ENCODE data around the gene TEX19.

The TEX19 gene

GRCh38 chr17:82382933-82383255, 23.8 kb downstream of the TEX19 start:
- Histone ChIP-seq H4K20me1 (peaks cover 38% of the 10 kb centered on the region), H3K36me3 (no peaks in the 10 kb centered on the region), H3K9ac (no peak overlapping the region), H3K4me1 (no peaks in the 10 kb centered on the region), H3K4me2 (no peak overlapping the region), H3K4me3 (no peak overlapping the region), H3K27me3 (peaks cover 72% of the 10 kb centered on the region), H3K9me3 (no peaks in the 10 kb centered on the region), H3K27ac (no peak overlapping the region)
- TF ChIP-seq Cebpa-rat (IDR thresholded peaks at IDR 0.05), result no peak

- Histone ChIP-seq H3K9ac (no peak overlapping the region), H3K4me2 (no peak overlapping the region), H3K36me3 (no peaks in the 10 kb centered on the region), H3K4me3 (no peak overlapping the region), H4K20me1 (peaks cover 43% of the 10 kb centered on the region), H3K9me3 (no peaks in the 10 kb centered on the region), H3K27ac (no peak overlapping the region), H3K27me3 (peaks cover 72% of the 10 kb centered on the region), H3K4me1 (no peaks in the 10 kb centered on the region)
- TF ChIP-seq Cebpa-rat (IDR thresholded peaks at IDR 0.05), result no peak
These were observed 24.4 kb downstream of the TEX19 start for GRCh38 chr17:82383411-82383810.

- H4K20me1 ChIP-seq, result peaks cover 48% of the 10 kb centered on the region
- H3K9me3 ChIP-seq, result no peaks in the 10 kb centered on the region
- TF ChIP-seq Cebpa-rat (IDR thresholded peaks at IDR 0.05), result no peak
- H3K27ac ChIP-seq, result no peak overlapping the region
- no peak overlapping the region for H3K9ac ChIP-seq
- H3K36me3 ChIP-seq, result no peaks in the 10 kb centered on the region
- no peaks in the 10 kb centered on the region for H3K4me1 ChIP-seq
- H3K27me3 ChIP-seq, result peaks cover 71% of the 10 kb centered on the region
- no peak overlapping the region for H3K4me3 ChIP-seq
- H3K4me2 ChIP-seq, result no peak overlapping the region
These were observed 25.1 kb downstream of the TEX19 start for GRCh38 chr17:82384051-82384729.

GRCh38 chr17:82384730-82385481, 25.9 kb downstream of the TEX19 start:
- no peak overlapping the region for H3K4me3 ChIP-seq
- no peak overlapping the region for H3K9ac ChIP-seq
- H3K36me3 ChIP-seq, result no peaks in the 10 kb centered on the region
- no peaks in the 10 kb centered on the region for H3K9me3 ChIP-seq
- no peak overlapping the region for H3K27ac ChIP-seq
- no peaks in the 10 kb centered on the region for H3K4me1 ChIP-seq
- no peak for TF ChIP-seq Cebpa-rat (IDR thresholded peaks at IDR 0.05)
- no peak overlapping the region for H3K4me2 ChIP-seq
- H4K20me1 ChIP-seq, result peaks cover 55% of the 10 kb centered on the region
- peaks cover 76% of the 10 kb centered on the region for H3K27me3 ChIP-seq

DNA sequence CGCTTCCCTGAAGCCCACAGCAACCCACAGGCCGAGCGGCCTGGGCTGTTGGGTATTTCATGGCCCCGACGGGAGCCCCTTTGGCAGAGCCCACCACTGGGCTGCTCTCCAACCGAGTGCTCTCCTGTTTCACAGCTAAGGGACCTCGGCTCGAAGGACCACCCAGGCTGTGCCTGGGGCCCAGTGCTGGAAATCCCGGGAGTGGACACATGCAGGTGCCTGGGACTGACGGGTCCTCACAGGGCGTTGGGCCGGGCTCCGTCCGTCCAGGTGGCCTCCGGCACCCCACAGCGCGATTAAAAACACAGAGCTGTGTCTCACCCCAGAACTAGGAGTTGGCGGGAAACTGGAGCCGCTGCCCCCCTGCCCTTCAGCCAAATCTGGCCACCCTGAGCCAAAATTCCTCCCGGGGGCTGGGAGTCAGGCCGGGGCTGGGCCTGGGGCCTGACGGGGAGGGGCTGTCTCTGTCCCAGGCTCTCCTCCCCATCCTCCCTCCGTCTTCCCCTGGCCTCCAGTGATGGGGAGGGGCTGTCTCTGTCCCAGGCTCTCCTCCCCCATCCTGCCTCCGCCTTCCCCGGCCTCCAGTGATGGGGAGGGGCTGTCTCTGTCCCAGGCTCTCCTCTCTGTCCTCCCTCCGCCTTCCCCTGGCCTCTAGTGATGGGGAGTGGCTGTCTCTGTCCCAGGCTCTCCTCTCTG, 26.7 kb downstream of the TEX19 start:
- Histone ChIP-seq H3K27me3 (peaks cover 74% of the 10 kb centered on the region), H3K9ac (no peak overlapping the region), H3K27ac (no peak overlapping the region), H3K4me1 (no peaks in the 10 kb centered on the region), H3K4me3 (no peak overlapping the region), H4K20me1 (peaks cover 63% of the 10 kb centered on the region), H3K4me2 (no peak overlapping the region), H3K36me3 (no peaks in the 10 kb centered on the region), H3K9me3 (no peaks in the 10 kb centered on the region)
- no peak for TF ChIP-seq Cebpa-rat (IDR thresholded peaks at IDR 0.05)

GRCh38 chr17:82386255-82386831, 27.3 kb downstream of the TEX19 start:
- no peak overlapping the region for H3K9ac ChIP-seq
- TF ChIP-seq Cebpa-rat (IDR thresholded peaks at IDR 0.05), result no peak
- H4K20me1 ChIP-seq, result peaks cover 68% of the 10 kb centered on the region

DNA sequence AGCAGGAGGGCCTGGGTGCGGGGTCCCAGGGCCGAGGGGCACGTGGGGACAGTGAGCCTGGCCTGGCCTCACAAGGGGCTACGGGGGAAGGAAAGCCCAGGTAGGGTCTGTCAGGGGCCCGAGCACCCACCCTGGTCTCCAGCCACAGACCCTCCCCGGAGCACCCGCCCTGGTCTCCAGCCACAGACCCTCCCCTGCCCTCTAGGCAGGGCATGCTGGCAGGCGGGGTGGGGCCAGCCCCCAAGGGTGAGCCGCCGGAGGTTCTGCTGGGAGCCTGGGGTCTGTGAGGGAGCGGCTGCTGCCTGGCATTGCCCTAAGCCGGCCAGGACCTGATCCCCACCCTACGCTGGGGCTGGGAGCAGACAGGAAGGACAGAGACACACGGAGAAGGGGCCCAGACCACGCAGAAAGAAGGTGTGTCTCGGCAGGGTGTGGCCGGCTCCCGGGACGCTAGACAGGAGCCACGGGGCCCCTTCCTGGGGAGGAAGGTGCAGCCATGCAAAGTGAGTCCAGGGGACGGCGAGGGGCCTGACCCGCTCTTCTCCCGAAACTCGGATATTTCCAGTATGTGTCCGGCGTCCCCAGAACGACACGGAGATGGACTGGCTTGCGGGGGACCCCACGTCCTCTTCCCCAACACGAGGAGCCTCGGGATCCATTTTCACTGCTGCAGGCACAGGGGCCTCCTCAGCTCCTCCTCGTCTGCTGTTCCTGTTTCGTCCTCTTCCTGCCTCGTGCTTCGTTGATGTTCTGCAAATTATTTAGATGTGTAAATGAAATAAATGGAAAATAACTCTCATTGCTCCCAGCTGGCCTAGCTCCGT, 28.0 kb downstream of the TEX19 start:
- Histone ChIP-seq H3K9ac (no peak overlapping the region), H3K27ac (no peak overlapping the region), H4K20me1 (peaks cover 75% of the 10 kb centered on the region), H3K4me1 (peaks cover under 1% of the 10 kb centered on the region), H3K4me2 (no peak overlapping the region), H3K4me3 (no peak overlapping the region), H3K9me3 (no peaks in the 10 kb centered on the region), H3K27me3 (peaks cover 71% of the 10 kb centered on the region), H3K36me3 (peaks cover 4% of the 10 kb centered on the region)
- TF ChIP-seq Cebpa-rat (IDR thresholded peaks at IDR 0.05), result no peak

More at GRCh38 chr17:82386255-82386831, 27.3 kb downstream of the TEX19 start:
- Histone ChIP-seq H3K36me3 (no peaks in the 10 kb centered on the region), H3K4me2 (no peak overlapping the region), H3K27ac (no peak overlapping the region), H3K27me3 (peaks cover 70% of the 10 kb centered on the region), H3K4me1 (no peaks in the 10 kb centered on the region), H3K9me3 (no peaks in the 10 kb centered on the region), H3K4me3 (no peak overlapping the region)

GRCh38 chr17:82387705-82388106, 28.7 kb downstream of the TEX19 start:
- Histone ChIP-seq H3K9me3 (no peaks in the 10 kb centered on the region), H3K4me1 (peaks cover 6% of the 10 kb centered on the region), H3K27me3 (peaks cover 77% of the 10 kb centered on the region), H4K20me1 (peaks cover 81% of the 10 kb centered on the region), H3K27ac (no peak overlapping the region), H3K9ac (no peak overlapping the region), H3K4me3 (no peak overlapping the region), H3K4me2 (no peak overlapping the region), H3K36me3 (peaks cover 9% of the 10 kb centered on the region)
- TF ChIP-seq Cebpa-rat (IDR thresholded peaks at IDR 0.05), result no peak

GRCh38 chr17:82388223-82388921, 29.3 kb downstream of the TEX19 start:
- Histone ChIP-seq H3K27ac (no peak overlapping the region), H3K27me3 (peaks cover 83% of the 10 kb centered on the region), H3K36me3 (peaks cover 16% of the 10 kb centered on the region), H3K4me3 (no peak overlapping the region), H4K20me1 (peaks cover 88% of the 10 kb centered on the region), H3K9ac (no peak overlapping the region), H3K9me3 (no peaks in the 10 kb centered on the region), H3K4me1 (peaks cover 13% of the 10 kb centered on the region), H3K4me2 (no peak overlapping the region)
- no peak for TF ChIP-seq Cebpa-rat (IDR thresholded peaks at IDR 0.05)
